Measurements from ENCODE around the gene ANO9. TPM values are rescaled to one million over a fixed set of nuclear protein-coding genes. Genes with fewer than 3 reads are reported as not detected.

ANO9 gene, protein sequence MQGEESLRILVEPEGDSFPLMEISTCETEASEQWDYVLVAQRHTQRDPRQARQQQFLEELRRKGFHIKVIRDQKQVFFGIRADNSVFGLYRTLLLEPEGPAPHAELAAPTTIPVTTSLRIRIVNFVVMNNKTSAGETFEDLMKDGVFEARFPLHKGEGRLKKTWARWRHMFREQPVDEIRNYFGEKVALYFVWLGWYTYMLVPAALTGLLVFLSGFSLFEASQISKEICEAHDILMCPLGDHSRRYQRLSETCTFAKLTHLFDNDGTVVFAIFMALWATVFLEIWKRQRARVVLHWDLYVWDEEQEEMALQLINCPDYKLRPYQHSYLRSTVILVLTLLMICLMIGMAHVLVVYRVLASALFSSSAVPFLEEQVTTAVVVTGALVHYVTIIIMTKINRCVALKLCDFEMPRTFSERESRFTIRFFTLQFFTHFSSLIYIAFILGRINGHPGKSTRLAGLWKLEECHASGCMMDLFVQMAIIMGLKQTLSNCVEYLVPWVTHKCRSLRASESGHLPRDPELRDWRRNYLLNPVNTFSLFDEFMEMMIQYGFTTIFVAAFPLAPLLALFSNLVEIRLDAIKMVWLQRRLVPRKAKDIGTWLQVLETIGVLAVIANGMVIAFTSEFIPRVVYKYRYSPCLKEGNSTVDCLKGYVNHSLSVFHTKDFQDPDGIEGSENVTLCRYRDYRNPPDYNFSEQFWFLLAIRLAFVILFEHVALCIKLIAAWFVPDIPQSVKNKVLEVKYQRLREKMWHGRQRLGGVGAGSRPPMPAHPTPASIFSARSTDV
- total RNA-seq, result 10 to 100 TPM; 70.1 to 78.6 TPM
- polyA plus RNA-seq, result 1 to 10 TPM; 4.8 to 8.6 (median 7.3) TPM
- total RNA-seq, result 33.4 to 161 (median 103) reads per million in 6 experiments

DNA sequence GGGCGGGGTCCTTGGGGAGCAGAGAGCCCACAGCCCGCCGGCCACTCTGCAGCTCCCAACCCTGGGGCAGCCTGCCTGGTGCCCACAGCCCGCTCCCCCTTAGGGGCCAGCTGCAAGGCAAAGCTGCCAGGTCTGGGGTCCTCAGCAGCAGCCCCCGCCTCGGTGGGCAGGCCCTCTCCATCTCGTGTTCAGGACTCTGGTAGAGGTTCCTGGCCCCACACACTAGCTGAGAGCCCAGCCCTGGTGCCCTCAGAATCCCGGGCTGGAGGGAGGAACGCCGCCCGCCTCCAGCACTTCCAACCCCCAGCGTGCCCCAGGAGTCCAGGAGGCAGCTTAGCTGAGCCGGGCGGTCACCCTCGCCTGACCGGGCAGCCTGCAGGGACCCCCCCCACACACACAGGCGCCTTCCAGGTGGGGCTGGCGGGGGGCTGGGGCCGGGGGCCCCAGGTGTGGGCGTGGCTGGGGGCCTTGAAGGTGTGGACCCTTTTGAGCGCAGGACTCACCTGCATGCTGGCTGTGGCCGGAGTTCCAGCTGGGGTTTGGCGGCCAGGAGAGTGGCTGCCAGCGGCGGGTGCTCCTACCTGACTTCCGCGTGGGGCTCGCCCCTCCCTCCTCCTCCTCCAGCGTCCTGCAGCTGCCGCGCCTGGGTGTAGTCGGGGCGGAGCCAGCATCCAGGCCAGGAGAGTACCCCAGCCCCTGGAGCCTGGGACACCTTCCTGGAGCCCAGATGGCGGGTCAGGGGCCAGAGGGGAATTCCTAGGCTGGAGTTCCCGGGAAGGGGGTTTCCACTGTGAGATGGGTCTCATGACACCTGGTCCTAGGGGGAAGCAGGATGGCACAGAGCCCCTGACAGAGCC, at the start of gene ANO9:
Gene ANO9, minus strand, starts transcription at position 594 of the 857 bp plus-strand sequence. Its CDS starts 85 bp downstream, at position 509.
- peak within 1 kb of the TSS in 8 of 10 donors; percentile 41 to 87 (median 62) for H3K27ac Mint-ChIP-seq
- H3K9me3 Mint-ChIP-seq, result no peaks in the 10 kb centered on the region
- H3K27me3 Mint-ChIP-seq, result no peaks in the 10 kb centered on the region
- ATAC-seq, result peak; percentile 95 to 98
- POLR2A ChIA-PET, result interaction anchor here (0.6 to 5.5 kb wide), 8 partner anchors 8 to 235 kb away, joined by 3 to 52 read pairs (median 4); partner anchors contain the start of genes BET1L, PTDSS2 and SIGIRR
- DNase-seq, result peak; percentile 35 to 74 (median 53)
- peaks cover 9 to 33% (median 27%) of the 10 kb centered on the region in 4 donors for H3K4me1 Mint-ChIP-seq
- no peaks in the 10 kb centered on the region for H3K36me3 Mint-ChIP-seq
- peak within 1 kb of the TSS; percentile 60 to 84 (median 72) for H3K4me3 Mint-ChIP-seq

DNA sequence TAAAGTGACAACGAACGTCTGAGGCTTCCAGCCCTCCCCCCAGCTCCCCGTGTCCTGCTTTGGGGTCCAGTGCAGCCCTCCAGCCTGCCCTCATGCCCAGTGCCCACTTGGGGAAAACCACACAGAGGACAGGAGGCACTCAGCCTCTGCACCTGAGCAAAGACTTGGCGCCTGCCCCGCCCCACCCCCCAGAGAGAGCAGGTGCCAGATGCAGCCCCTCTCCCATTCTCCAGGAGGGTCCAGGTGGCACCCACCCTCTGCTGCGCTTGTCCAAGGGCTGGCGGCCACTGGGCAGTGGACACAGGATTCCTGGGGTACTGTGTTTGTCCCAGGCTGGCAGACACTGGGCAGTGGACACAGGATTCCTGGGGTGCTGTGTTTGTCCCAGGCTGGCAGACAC, 49.5 kb upstream of the ANO9 start:
- H3K4me3 Mint-ChIP-seq, result no peak overlapping the region
- ATAC-seq, result no peak

DNA sequence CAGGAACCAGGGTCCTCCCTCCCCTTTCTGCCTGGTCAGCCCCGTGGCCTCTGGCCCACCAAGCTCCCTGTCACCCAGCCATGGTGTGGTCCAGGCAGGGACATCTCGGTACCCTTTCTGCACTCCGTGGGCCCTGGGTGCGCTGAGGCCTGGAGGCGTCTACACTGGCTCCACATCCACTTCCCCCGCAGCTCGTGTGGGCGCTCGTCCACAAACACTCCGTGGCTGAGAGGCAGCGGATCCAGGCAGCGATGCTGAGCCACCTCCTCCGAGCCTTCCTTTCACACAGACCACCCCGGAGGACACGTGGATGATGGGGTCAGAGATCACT, 49.1 kb upstream of the ANO9 start:
- Mint-ChIP-seq H3K36me3 (peaks cover 0 to 25% (median 2%) of the 10 kb centered on the region in 3 donors), H3K4me1 (peaks cover 0 to 3% (median 0%) of the 10 kb centered on the region in 4 donors), H3K4me3 (no peak overlapping the region), H3K27ac (no peak overlapping the region), H3K27me3 (no peaks in the 10 kb centered on the region), H3K9me3 (no peaks in the 10 kb centered on the region)
- DNase-seq (no peak), ATAC-seq (no peak)
- POLR2A ChIA-PET, result no interaction called here

More for the DNA sequence above, 49.5 kb upstream of the ANO9 start:
- POLR2A ChIA-PET, result no interaction called here
- H3K36me3 Mint-ChIP-seq, result peaks cover 0 to 26% (median 2%) of the 10 kb centered on the region in 3 donors
- DNase-seq, result no peak
- H3K27me3 Mint-ChIP-seq, result no peaks in the 10 kb centered on the region
- no peak overlapping the region for H3K27ac Mint-ChIP-seq
- H3K4me1 Mint-ChIP-seq, result peaks cover 0 to 4% (median 0%) of the 10 kb centered on the region in 4 donors
- no peaks in the 10 kb centered on the region for H3K9me3 Mint-ChIP-seq

DNA sequence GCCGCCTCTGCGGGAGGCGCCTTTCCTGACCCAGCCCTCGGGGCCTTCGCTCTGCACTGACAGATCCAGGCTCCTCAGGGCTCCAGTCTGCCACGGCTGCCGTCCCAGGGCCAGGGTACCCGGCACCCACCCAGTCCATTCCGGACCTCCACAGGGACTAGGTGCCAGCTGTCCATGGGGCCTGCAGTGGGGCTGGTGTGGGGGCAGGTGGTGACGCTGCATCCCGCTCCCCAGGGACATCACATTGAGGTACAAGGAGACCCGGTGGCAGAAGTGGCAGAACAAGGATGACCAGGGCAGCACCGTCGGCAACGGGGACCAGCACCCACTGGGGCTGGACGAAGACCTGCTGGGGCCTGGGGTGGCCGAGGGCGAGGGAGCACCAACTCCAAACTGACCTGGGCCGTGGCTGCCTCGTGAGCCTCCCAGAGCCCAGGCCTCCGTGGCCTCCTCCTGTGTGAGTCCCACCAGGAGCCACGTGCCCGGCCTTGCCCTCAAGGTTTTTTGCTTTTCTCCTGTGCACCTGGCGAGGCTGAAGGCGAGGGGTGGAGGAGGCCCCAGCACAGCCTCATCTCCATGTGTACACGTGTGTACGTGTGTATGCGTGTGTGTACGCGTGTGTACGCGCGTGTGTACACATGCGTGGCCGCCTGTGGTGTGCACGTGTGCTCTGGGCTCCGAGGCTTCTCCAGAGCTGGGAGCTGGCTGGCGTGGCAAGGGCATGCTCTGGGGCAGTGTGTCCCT, 48.5 kb upstream of the ANO9 start:
- Mint-ChIP-seq H3K27ac (no peak overlapping the region), H3K9me3 (no peaks in the 10 kb centered on the region), H3K36me3 (peaks cover 0 to 19% (median 2%) of the 10 kb centered on the region in 3 donors), H3K4me1 (peaks cover 0 to 2% (median 0%) of the 10 kb centered on the region in 4 donors), H3K27me3 (no peaks in the 10 kb centered on the region), H3K4me3 (no peak overlapping the region)
- DNase-seq (no peak), ATAC-seq (no peak)
- POLR2A ChIA-PET, result no interaction called here

DNA sequence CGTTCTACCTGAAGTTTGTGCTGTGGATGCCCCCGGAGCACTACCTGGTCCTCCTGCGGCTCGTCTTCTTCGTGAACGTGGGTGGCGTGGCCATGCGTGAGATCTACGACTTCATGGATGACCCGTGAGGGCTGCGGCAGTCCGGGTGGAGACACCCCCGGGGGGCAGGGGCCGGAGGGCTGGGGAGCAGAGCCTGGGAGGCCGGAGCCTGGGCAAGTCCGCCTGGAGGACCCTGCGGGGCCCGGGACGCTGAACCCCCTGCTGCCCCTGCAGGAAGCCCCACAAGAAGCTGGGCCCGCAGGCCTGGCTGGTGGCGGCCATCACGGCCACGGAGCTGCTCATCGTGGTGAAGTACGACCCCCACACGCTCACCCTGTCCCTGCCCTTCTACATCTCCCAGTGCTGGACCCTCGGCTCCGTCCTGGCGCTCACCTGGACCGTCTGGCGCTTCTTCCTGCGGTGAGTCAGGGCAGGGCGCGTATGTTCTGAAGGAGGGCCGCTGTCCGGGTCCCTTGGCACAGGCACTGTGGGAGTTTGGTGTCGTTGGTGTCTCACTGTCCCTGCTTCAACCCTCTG, 47.9 kb upstream of the ANO9 start:
- H3K4me1 Mint-ChIP-seq, result no peaks in the 10 kb centered on the region
- no peak overlapping the region for H3K4me3 Mint-ChIP-seq
- H3K9me3 Mint-ChIP-seq, result no peaks in the 10 kb centered on the region
- no peak for DNase-seq
- H3K27ac Mint-ChIP-seq, result no peak overlapping the region
- POLR2A ChIA-PET, result no interaction called here
- peaks cover 0 to 15% (median 2%) of the 10 kb centered on the region in 3 donors for H3K36me3 Mint-ChIP-seq
- no peak for ATAC-seq
- no peaks in the 10 kb centered on the region for H3K27me3 Mint-ChIP-seq

DNA sequence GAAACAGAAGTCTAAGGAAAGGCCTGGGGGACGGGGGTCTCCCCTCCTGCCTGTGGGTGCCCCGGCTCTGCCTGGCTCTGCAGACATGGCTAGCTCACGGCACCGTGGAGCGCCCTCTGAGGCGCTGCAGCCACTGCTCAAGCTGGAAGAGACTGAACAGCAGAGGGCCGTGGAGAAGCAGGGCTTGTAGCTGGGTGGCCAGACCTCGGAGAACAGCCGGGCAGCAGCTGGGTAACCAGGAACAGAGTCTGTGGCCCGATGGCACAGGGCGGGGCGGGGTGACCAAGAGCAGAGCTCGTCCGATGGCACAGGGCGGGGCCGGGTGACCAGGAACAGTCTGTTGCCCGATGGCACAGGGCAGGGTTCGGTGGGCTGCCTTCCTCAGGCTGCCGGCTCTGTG, 47.2 kb upstream of the ANO9 start:
- Mint-ChIP-seq H3K27me3 (no peaks in the 10 kb centered on the region), H3K9me3 (no peaks in the 10 kb centered on the region), H3K4me3 (no peak overlapping the region), H3K36me3 (peaks cover 0 to 12% (median 2%) of the 10 kb centered on the region in 3 donors), H3K4me1 (no peaks in the 10 kb centered on the region), H3K27ac (peak overlapping the region in 1 of 10 donors; percentile 57)
- DNase-seq, result no peak
- POLR2A ChIA-PET, result no interaction called here
- no peak for ATAC-seq

DNA sequence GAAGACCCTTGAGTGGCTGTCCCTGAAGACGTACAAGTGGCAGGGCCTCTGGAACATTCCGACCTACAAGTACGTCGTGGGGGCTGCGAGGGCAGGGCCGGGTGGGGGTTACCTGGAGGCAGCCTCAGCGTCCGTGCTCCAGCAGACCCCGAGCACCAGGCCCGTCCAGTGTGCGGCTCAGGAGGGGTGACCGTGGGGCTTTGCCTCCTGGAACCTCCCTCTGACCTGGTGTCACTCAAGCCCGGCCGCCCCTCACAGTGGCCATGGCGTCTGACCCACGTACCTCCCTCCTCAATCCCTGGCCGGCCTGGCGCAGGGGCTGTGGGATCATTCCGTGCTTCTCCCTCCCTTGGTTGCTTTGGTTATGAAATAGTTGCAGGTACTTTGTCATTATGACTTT, 46.8 kb upstream of the ANO9 start:
- POLR2A ChIA-PET, result no interaction called here
- H3K27ac Mint-ChIP-seq, result peak overlapping the region in 1 of 10 donors; percentile 57

DNA sequence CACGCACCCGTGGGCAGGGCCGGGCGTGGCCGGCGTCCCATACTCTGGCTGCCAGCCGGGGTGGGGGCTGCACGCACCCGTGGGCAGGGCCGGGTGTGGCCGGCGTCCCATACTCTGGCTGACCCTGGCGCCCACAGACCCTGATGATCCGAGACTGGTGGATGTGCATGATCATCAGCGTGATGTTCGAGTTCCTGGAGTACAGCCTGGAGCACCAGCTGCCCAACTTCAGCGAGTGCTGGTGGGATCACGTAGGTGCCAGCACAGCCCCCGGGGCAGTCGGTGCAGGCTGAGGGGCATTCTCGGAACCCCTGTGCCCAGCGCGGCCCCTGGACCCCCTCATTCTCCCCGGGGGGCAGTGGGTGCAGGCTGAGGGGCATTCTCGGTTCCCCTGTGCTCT, 46.3 kb upstream of the ANO9 start:
- no peak overlapping the region for H3K27ac Mint-ChIP-seq
- H3K4me3 Mint-ChIP-seq, result no peak overlapping the region
- H3K9me3 Mint-ChIP-seq, result peaks cover 0 to 2% (median 0%) of the 10 kb centered on the region in 9 donors
- ATAC-seq (no peak), DNase-seq (no peak)
- H3K36me3 Mint-ChIP-seq, result peaks cover 0 to 10% (median 2%) of the 10 kb centered on the region in 3 donors
- H3K4me1 Mint-ChIP-seq, result no peaks in the 10 kb centered on the region
- no peaks in the 10 kb centered on the region for H3K27me3 Mint-ChIP-seq
- POLR2A ChIA-PET, result no interaction called here

More for the DNA sequence above, 46.8 kb upstream of the ANO9 start:
- no peak overlapping the region for H3K4me3 Mint-ChIP-seq
- H3K9me3 Mint-ChIP-seq, result no peaks in the 10 kb centered on the region
- DNase-seq, result no peak
- H3K27me3 Mint-ChIP-seq, result no peaks in the 10 kb centered on the region
- no peak for ATAC-seq
- H3K4me1 Mint-ChIP-seq, result no peaks in the 10 kb centered on the region
- peaks cover 0 to 12% (median 2%) of the 10 kb centered on the region in 3 donors for H3K36me3 Mint-ChIP-seq

DNA sequence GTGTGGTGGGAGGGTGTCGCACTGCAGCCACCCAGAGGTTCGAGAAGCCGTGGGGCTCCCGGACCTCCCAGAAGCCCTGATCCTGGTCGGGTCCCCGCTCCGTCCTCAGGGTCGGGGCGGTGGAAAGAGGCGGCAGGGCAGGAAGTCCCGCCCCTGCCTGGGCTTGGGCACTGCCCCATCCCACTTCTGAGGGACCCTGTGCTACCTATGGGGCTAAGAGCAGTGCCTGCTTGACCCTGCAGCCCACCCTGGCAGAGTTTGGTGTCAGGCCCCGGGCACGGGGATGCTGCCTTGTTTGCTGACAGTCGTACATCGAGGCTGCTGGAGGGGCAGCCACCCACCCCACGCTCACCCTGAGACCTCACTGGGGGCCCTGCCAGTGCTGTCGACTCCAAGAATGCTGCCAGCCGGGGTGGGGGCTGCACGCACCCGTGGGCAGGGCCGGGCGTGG, 45.8 kb upstream of the ANO9 start:
- no peak for DNase-seq
- no peaks in the 10 kb centered on the region for H3K4me1 Mint-ChIP-seq
- no peak overlapping the region for H3K4me3 Mint-ChIP-seq
- H3K27me3 Mint-ChIP-seq, result no peaks in the 10 kb centered on the region
- no peak overlapping the region for H3K27ac Mint-ChIP-seq
- peaks cover 0 to 2% (median 0%) of the 10 kb centered on the region in 9 donors for H3K9me3 Mint-ChIP-seq
- POLR2A ChIA-PET, result no interaction called here
- H3K36me3 Mint-ChIP-seq, result peaks cover 0 to 8% (median 2%) of the 10 kb centered on the region in 3 donors
- ATAC-seq, result no peak

DNA sequence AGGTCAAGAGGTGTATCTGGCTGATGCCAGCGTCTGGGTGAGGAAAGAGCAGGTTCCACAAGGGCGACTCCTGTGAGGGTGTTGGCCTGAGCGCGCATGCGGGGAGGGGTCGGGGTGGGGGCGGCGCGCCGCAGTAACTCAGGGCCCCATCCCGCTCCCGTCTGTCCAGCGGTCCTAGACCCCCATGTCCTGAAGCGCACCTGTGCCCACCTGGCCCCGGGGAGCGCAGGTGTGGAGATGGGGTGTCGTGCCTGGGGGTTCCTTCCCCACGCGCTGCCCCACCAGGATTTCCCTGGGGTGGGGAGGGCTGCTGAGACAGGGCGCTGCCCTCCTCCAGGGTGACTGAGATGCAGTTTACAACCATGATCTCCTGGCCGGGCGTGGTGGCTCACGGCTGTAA, 44.4 kb upstream of the ANO9 start:
- ATAC-seq (no peak), DNase-seq (no peak)
- H3K9me3 Mint-ChIP-seq, result peaks cover 0 to 2% (median 0%) of the 10 kb centered on the region in 9 donors
- H3K4me3 Mint-ChIP-seq, result no peak overlapping the region
- H3K27ac Mint-ChIP-seq, result no peak overlapping the region
- POLR2A ChIA-PET, result no interaction called here
- no peaks in the 10 kb centered on the region for H3K4me1 Mint-ChIP-seq
- H3K36me3 Mint-ChIP-seq, result peaks cover 0 to 5% (median 5%) of the 10 kb centered on the region in 3 donors
- no peaks in the 10 kb centered on the region for H3K27me3 Mint-ChIP-seq

DNA sequence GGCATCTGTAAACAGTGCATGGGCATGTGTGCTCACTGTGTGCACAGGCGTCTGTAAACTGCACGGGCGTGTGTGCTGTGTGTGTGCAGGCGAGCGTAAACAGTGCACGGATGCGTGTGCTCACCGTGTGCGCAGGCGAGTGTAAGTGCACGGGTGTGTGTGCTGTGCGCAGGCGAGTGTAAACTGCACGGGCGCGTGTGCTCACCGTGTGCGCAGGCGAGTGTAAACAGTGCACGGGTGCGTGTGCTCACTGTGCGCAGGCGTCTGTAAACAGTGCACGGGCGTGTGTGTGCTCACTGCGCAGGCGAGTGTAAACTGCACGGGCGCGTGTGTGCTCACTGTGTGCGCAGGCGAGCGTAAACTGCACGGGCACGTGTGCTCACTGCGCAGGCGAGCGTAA, 42.8 kb upstream of the ANO9 start:
- ATAC-seq (no peak), DNase-seq (no peak)
- Mint-ChIP-seq H3K4me1 (no peaks in the 10 kb centered on the region), H3K4me3 (no peak overlapping the region), H3K9me3 (peaks cover 0 to 2% (median 0%) of the 10 kb centered on the region in 9 donors), H3K27ac (no peak overlapping the region), H3K36me3 (peaks cover 0 to 7% (median 5%) of the 10 kb centered on the region in 3 donors), H3K27me3 (no peaks in the 10 kb centered on the region)
- POLR2A ChIA-PET, result no interaction called here
